ENCODE measurements around the gene PCID2.

Gene PCID2

GRCh38 chr13:113148940-113149503 lies 59.4 kb downstream of the PCID2 start:
- DNase-seq = no peak

- DNase-seq = no peak
Measured at GRCh38 chr13:113148407-113148806, 60.1 kb downstream of the PCID2 start.

DNA sequence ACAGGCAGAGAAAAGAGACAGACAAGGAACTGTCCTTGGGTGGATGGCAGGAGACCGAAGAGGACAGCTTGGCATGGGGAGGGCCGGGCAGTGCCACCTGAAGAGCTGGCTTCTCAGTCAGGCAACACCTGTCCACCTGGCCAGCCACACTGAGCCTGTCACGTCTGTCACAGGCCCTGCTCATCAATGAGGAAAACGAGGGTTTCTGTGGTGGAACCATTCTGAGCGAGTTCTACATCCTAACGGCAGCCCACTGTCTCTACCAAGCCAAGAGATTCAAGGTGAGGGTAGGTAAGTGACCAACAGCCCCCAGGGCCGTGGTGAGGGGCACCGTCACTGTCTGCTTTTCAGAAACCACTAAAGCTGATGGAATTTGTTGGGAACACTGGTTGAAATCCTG lies 61.3 kb downstream of the PCID2 start:
- DNase-seq = no peak

DNA sequence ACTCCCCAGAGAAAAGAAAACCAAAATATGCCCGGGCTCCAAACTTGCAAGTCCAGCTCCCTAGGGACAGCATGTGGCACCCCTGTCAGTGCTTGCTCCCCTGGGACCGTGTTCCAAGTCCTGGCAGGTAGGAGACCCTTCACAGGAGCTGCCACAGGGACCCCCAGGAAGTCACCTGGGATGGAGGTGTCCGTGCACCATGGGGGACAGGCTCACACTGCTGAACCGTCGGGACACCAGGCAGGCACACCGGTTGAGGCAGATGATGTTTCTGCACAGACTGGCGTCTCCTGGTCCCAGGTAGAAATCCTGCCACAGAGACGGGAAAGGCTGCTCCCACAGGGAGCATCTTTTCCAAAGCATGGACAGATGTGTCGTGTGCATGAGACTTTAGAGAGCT lies 61.7 kb downstream of the PCID2 start:
- no peak for DNase-seq

DNA sequence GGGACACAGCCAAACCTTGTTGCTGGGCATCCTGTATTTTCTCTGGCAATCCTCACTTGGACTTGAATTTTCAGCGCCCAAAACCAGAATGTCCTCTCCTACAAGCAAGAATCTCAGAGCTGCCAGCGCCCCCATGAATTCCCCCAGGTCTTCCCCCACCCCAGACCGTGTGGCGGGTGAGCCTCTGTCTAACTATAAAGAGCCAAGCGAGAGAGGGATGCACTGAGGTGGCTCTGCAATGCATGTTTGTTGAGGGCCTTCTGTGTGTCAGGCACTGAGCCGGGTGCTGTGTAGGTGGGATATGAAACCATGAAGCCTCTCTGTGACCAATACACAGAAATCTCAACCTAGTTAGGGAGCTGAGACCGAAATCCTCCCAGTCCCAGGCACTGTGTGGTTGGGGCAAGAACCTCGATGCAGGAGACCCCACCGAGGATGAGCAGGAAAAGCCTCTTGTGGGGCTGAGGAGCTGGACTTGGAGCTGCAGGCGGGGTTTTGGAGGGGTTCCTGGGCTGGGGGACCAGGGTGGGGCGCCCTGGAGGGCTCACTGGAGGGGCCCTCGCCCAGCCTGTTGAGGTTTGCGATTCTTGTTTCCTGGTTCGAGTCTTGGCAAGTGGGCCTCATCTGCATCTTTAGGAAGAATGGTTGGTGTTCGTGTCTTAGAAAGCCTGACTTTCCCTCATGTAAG lies 62.4 kb downstream of the PCID2 start:
- no peak for DNase-seq

- no peak for DNase-seq
Measured at GRCh38 chr13:113145496-113145895, 63.0 kb downstream of the PCID2 start.

- no peak for DNase-seq
Measured at GRCh38 chr13:113144255-113144629, 64.2 kb downstream of the PCID2 start.

- DNase-seq = no peak
Measured at GRCh38 chr13:113143466-113144254, 64.8 kb downstream of the PCID2 start.

GRCh38 chr13:113142876-113143275 lies 65.6 kb downstream of the PCID2 start:
- DNase-seq = no peak

- no peak for DNase-seq
Measured at GRCh38 chr13:113141601-113141970, 66.9 kb downstream of the PCID2 start.

- DNase-seq = no peak
Measured at GRCh38 chr13:113140677-113141600, 67.5 kb downstream of the PCID2 start.

- DNase-seq = no peak
Measured at GRCh38 chr13:113139577-113139976, 68.9 kb downstream of the PCID2 start.

- peak; percentile 22 to 26 for DNase-seq
Measured at GRCh38 chr13:113138792-113139551, 69.5 kb downstream of the PCID2 start.

- DNase-seq = no peak
Measured at GRCh38 chr13:113137691-113138298, 70.7 kb downstream of the PCID2 start.

GRCh38 chr13:113135281-113135760 lies 73.1 kb downstream of the PCID2 start:
- no peak for DNase-seq

DNA sequence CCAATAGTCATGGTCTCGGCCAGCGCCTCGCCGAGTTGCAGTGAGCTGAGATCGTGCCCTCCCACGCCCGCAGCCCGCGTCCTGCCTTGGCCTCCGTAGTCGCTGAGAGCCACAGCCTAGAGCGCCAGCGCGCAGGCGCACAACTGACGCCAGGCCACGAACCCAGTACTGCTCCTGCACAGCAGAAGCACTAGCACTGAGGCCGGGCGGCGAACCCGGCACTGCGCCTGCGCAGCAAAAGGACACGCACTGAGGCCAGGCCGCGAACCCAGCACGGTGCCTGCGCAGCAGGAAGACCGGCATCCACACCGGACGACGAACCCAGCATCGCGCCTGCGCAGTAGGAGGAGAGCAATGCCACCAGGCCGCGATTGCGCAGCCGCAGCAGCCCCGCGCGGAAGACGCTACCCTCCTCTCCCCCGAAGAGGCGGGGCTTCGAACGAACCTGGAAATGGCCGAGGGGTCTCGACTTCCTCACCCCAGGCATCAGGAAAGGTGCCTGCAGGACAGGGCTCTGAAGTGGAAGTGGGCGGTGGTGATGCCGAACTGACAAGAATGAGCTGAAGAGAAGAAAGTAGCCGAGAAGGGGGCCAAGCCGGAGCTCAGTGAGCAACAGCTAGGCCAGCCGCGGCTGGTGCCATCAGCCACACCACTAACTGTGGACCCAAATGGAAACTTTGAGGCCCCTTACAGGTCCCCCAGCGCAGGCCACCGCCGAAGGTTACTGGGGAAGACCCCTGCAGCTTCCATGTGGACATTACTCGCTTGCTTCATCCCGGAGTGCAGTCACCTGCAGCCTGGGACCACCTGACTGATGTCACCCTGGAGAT lies 78.3 kb downstream of the PCID2 start:
- no peak for DNase-seq

GRCh38 chr13:113129480-113129879 lies 79.0 kb downstream of the PCID2 start:
- no peak for DNase-seq
